GM12865 (cell line): ENCODE data around the gene PCDH15.

ENCODE experiments used
- DNase-seq: peaks from one replicate; pipeline ENCODE4 v3.0.0; 2010; ENCODE audit warnings: low read depth
- H3K4me3 ChIP-seq: 2 replicates; pipeline ENCODE4 v1.5.1; 2011; ENCODE audit warnings: mild to moderate bottlenecking, low read depth, low read length, control low read depth
- CTCF ChIP-seq: IDR thresholded peaks from 2 replicates; pipeline ENCODE4 v1.5.1; 2011; ENCODE audit warnings: low read length, control low read depth, low read depth, inconsistent platforms; ENCODE audit not compliant: insufficient read depth; ENCODE audit errors: missing control alignments

The PCDH15 gene

GRCh38 chr10:53754596-53755250, 1046.3 kb downstream of the PCDH15 start:
- TF ChIP-seq CTCF, result no peak
- DNase-seq, result no peak
- H3K4me3 ChIP-seq, result no peak overlapping the region
